GM12878 (cell line): ENCODE data around the gene HOXA2. TPM values are rescaled to one million over a fixed set of nuclear protein-coding genes. Genes with fewer than 3 reads are reported as not detected.
A peak's percentile ranks its signal among the peaks of the same experiment; 100 is the strongest.

Experiments used
- ATAC-seq: fragments of 200-7000 bp; cut with Tn5 transposase; 3 replicates; pipeline ENCODE4 v1.9.1; 2020; ENCODE audit warnings: mild to moderate bottlenecking, moderate library complexity
- BruUV-seq: library from RNA; stranded (reverse); fragments of 400-500 nt; replicated peaks from 2 replicates; lab custom pipeline; 2021; lab: Mats Ljungman, UMichigan
- CTCF ChIA-PET: fragments of 300-600 bp; sonication (Branson Sonifier 250); formaldehyde crosslinking; extraction: SDS; loops from one replicate; lab custom pipeline; 2021; ENCODE audit warnings: inconsistent platforms; lab: Yijun Ruan, JAX
- POLR2A ChIA-PET: fragments of 350-600 bp; formaldehyde crosslinking; extraction: SDS; loops from one replicate; lab custom pipeline; 2021; ENCODE audit warnings: inconsistent platforms; lab: Charles Lee
- RAD21 ChIA-PET: fragments of 300-600 bp; sonication (Branson Sonifier 250); formaldehyde crosslinking; loops from one replicate; lab custom pipeline; 2023; ENCODE audit warnings: antibody characterized with exemption; ENCODE audit not compliant: unreplicated experiment; lab: Charles Lee
- SMC1A ChIA-PET: fragments of 300-600 bp; sonication (Branson Sonifier 250); formaldehyde crosslinking; loops from one replicate; lab custom pipeline; 2023; ENCODE audit not compliant: unreplicated experiment, uncharacterized antibody; lab: Charles Lee
- DNase-seq: peaks from one replicate; pipeline ENCODE4 v3.0.0-alpha.2; 2011; ENCODE audit warnings: low read depth, low spot score
- FAIRE-seq: peaks from 3 replicates; lab custom pipeline; 2011; peaks lifted over from hg19 to GRCh38; lab: Jason Lieb, UNC
- H2AFZ ChIP-seq: 2 replicates; pipeline ENCODE4 v1.6.0; 2011; ENCODE audit warnings: low read depth, low read length, control low read depth; ENCODE audit not compliant: control insufficient read depth
- H3K27ac ChIP-seq: 2 replicates; pipeline ENCODE4 v1.5.1; 2011; ENCODE audit warnings: control low read depth; ENCODE audit not compliant: control insufficient read depth, insufficient read depth
- H3K27me3 ChIP-seq, 2 experiments: replicated peaks in 1 of 2; 2 replicates each; pipeline versions ENCODE4 v1.6.0 to v1.6.1; 2011; ENCODE audit warnings: low read length in 1 of 2; ENCODE audit not compliant: control insufficient read depth in 2 of 2, insufficient read depth in 2 of 2
- H3K36me3 ChIP-seq, 2 experiments: 2 replicates each; pipeline ENCODE4 v1.5.1; 2011; ENCODE audit warnings: low read length in 1 of 2; ENCODE audit not compliant: control insufficient read depth in 2 of 2, insufficient read depth in 2 of 2
- H3K4me1 ChIP-seq: 2 replicates; pipeline ENCODE4 v1.6.1; 2011; ENCODE audit warnings: mild to moderate bottlenecking, low read length, moderate library complexity, mixed read lengths; ENCODE audit not compliant: control insufficient read depth, insufficient read depth
- H3K4me2 ChIP-seq: 2 replicates; pipeline ENCODE4 v1.6.0; 2011; ENCODE audit warnings: control low read depth; ENCODE audit not compliant: control insufficient read depth, insufficient read depth
- H3K4me3 ChIP-seq: fragments of 200-600 bp; sonication (generic); 2 replicates; pipeline ENCODE4 v1.5.1; 2016
- H3K79me2 ChIP-seq: 2 replicates; pipeline ENCODE4 v1.6.0; 2011; ENCODE audit warnings: low read length; ENCODE audit not compliant: control insufficient read depth, insufficient read depth
- H3K9ac ChIP-seq: 2 replicates; pipeline ENCODE4 v1.8.0; 2011; ENCODE audit warnings: low read length, control low read depth, mixed read lengths; ENCODE audit not compliant: control insufficient read depth, insufficient read depth
- H3K9me3 ChIP-seq: replicated peaks from 3 replicates; pipeline ENCODE4 v1.5.1; 2011; ENCODE audit warnings: mild to moderate bottlenecking, low read length; ENCODE audit not compliant: control insufficient read depth, insufficient read depth
- H4K20me1 ChIP-seq: 2 replicates; pipeline ENCODE4 v1.6.0; 2011; ENCODE audit not compliant: control insufficient read depth, insufficient read depth
- DPF2 ChIP-seq: fragments of 450-650 bp; IDR thresholded peaks from 2 replicates; pipeline ENCODE4 v1.6.1; 2017; ENCODE audit warnings: mild to moderate bottlenecking
- GATAD2B ChIP-seq: fragments of 450-650 bp; conservative IDR thresholded peaks from 2 replicates; pipeline ENCODE4 v1.6.1; 2017; ENCODE audit warnings: low read depth, mild to moderate bottlenecking, moderate library complexity
- HDGF ChIP-seq: fragments of 450-650 bp; IDR thresholded peaks from 2 replicates; pipeline ENCODE4 v1.6.1; 2016; ENCODE audit warnings: antibody characterized with exemption
- IKZF1 ChIP-seq: fragments of 450-650 bp; conservative IDR thresholded peaks from 2 replicates; pipeline ENCODE4 v1.6.1; 2017; ENCODE audit warnings: antibody characterized with exemption, mild to moderate bottlenecking
- MTA2 ChIP-seq: fragments of 450-650 bp; IDR thresholded peaks from 2 replicates; pipeline ENCODE4 v1.6.1; 2016; ENCODE audit warnings: low read depth, mild to moderate bottlenecking, moderate library complexity
- NBN ChIP-seq: fragments of 450-650 bp; IDR thresholded peaks from 2 replicates; pipeline ENCODE4 v1.6.1; 2016
- RUNX3 ChIP-seq: IDR thresholded peaks from 2 replicates; pipeline ENCODE4 v1.6.1; 2012; ENCODE audit warnings: low read length, inconsistent platforms
- SMARCA5 ChIP-seq: fragments of 450-650 bp; IDR thresholded peaks from 2 replicates; pipeline ENCODE4 v1.6.1; 2017; ENCODE audit warnings: mild to moderate bottlenecking
- TCF3 ChIP-seq: IDR thresholded peaks from 2 replicates; pipeline ENCODE4 v1.6.1; 2012; ENCODE audit warnings: low read depth, mild to moderate bottlenecking, low read length, borderline replicate concordance; ENCODE audit not compliant: insufficient read depth
- WGBS: methylation state at CpG from one replicate; pipeline ENCODE4 v1.1.6; 2016; ENCODE audit warnings: low lambda C conversion rate; ENCODE audit not compliant: insufficient replicate concordance, insufficient coverage; ENCODE audit errors: missing lambda C conversion rate; 5-methylcytosine and 5-hydroxymethylcytosine counted together
- in situ Hi-C: fragments of 300-500 bp; cut with MboI; formaldehyde crosslinking; loops from 9 replicates; pipeline ENCODE4 v1.14.3; 2018; ENCODE audit warnings: mixed read lengths
- intact Hi-C: fragments of 100-400 bp; cut with micrococcal nuclease; formaldehyde crosslinking; loops from one replicate; pipeline ENCODE4 v1.14.2; 2022; ENCODE audit not compliant: unreplicated experiment
- polyA plus RNA-seq, 11 experiments: library from polyadenylated mRNA; depleted of rRNA in 4 of 11; unstranded in 6 of 11; stranded (reverse) in 5 of 11; fragments of >200 nt; fragmentation: Nextera tagmentation in 4 of 11; fragmentation: Illumina TruSeq in 1 of 11; extraction: Ambion mirVana in 4 of 11; extraction: Trizol in 1 of 11; gene quantifications; 1 replicate in 1 of 11; 2 replicates in 10 of 11; pipeline versions ENCODE4 v1.2.1 to v1.2.3, GENCODE V29; 2011 to 2016; ENCODE audit warnings: inconsistent platforms in 2 of 11, missing spikeins in 2 of 11, low read depth in 1 of 11
- total RNA-seq, 4 experiments: library from RNA; depleted of rRNA in 3 of 4; stranded (reverse); fragments of >200 nt in 3 of 4; fragmentation: Illumina TruSeq in 1 of 4; extraction: Trizol in 1 of 4; gene quantifications; 2 replicates each; pipeline versions ENCODE4 v1.2.1 to v1.2.3, GENCODE V29; 2013 to 2021

The HOXA2 gene
- total and polyA plus RNA-seq, 10 of the 15 experiments (the other 5 are each of a cell fraction or from before 2014, with no cell fraction given), result not detected

DNA sequence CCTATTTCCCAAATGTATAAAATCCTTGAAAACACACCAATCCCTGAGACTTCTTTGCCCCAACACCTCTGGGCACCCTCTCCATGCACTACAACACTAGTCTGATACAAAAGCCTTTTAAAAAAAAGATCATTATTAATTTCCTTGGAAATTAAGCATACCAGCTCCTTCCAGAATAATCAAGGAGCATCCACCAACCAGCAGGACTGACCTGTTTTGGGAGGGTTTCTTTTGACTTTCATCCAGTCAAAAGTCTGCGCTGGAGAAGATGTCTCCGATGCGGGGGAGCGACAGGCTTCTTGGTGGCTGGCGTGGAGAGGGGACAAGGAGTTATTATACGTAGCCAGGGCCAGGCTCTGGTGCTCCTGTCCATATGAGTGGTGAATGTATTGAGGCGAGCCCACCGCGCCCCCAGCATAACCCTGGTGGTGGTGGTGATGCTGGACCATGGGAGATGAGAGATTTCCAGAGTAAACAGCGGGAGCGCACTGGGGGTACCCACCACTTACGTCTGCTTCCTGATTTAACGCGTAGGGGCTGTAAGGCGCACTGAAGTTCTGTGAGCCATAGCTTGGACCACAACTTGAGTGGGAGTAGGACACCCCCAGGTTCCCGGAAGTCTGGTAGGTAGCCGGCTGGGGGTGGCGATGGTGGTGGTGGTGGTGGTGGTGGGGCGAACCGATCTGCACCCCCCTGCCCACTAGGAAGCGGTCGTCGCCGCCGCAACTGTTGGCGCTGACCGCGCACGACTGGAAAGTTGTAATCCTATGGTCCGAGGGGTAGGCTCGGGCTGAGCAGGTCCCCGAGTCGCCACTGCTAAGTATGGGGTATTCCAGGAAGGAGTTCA lies 7.2 kb downstream of the HOXA2 start:
- Histone ChIP-seq H3K27ac (no peak overlapping the region), H3K4me1 (peaks cover 6% of the 10 kb centered on the region), H4K20me1 (no peaks in the 10 kb centered on the region), H3K79me2 (no peaks in the 10 kb centered on the region), H3K4me2 (peak overlapping the region; percentile 94), H3K9me3 (no peaks in the 10 kb centered on the region), H3K36me3 (no peaks in the 10 kb centered on the region), H3K4me3 (peak overlapping the region; percentile 92; the same call in 1 of the 2 replicates), H3K27me3 (peaks cover 0 to 10% of the 10 kb centered on the region in 2 experiments; a peak in 3 of 4 replicates), H3K9ac (no peak overlapping the region), H2AFZ (peak overlapping the region; percentile 82)
- in situ Hi-C loops, result no loop called here
- ChIA-PET SMC1A (interaction anchor here (0.9 to 7.9 kb wide), 4 partner anchors 13 to 745 kb away, joined by 3 to 110 read pairs (median 6); no protein-coding TSS in a partner anchor), RAD21 (interaction anchor here (0.6 to 3.7 kb wide), 7 partner anchors 12 to 229 kb away, joined by 3 to 24 read pairs (median 5); no protein-coding TSS in a partner anchor), POLR2A (interaction anchor here (1.1 to 2.5 kb wide), 4 partner anchors 11 to 232 kb away, joined by 5 to 15 read pairs (median 10); partner anchors contain the start of gene SKAP2), CTCF (interaction anchor here (1.1 to 3.4 kb wide), 3 partner anchors 12 to 58 kb away, joined by 3 to 18 read pairs (median 10); no protein-coding TSS in a partner anchor)
- DNase-seq, result no peak
- ATAC-seq, result peak; percentile 7
- TSS peak; percentile 71 for BruUV-seq
- 17% methylated on average over 33 of the region's 33 CpGs for WGBS
- TF ChIP-seq DPF2, result peak; percentile 84
- no peak for TF ChIP-seq TCF3
- TF ChIP-seq NBN, result no peak
- TF ChIP-seq RUNX3, result 0 out of 2 replicates have a peak, but pooled peaks have one; percentile 14
- TF ChIP-seq MTA2, result peak; percentile 36; the same call in 1 of the 2 replicates
- TF ChIP-seq HDGF, result no peak
- TF ChIP-seq SMARCA5, result peak; percentile 27; the same call in 1 of the 2 replicates
- peak; percentile 43; the same call in 1 of the 2 replicates for TF ChIP-seq GATAD2B
- 0 out of 2 replicates have a peak, but pooled peaks have one; percentile 46 for TF ChIP-seq IKZF1
- intact Hi-C loops, result no loop called here
- FAIRE-seq, result no peak
